NCI-H82 treated with DMSO at 0.1 percent for 48 hours (cell line): ENCODE results near the gene LDHD.

ENCODE experiments used
- DNase-seq: peaks from one replicate; lab custom pipeline; 2025; ENCODE audit not compliant: unreplicated experiment; lab: John Stamatoyannopoulos, UW

LDHD gene

GRCh38 chr16:75114946-75115825, 1.4 kb downstream of the LDHD start:
- DNase-seq, result no peak

DNA sequence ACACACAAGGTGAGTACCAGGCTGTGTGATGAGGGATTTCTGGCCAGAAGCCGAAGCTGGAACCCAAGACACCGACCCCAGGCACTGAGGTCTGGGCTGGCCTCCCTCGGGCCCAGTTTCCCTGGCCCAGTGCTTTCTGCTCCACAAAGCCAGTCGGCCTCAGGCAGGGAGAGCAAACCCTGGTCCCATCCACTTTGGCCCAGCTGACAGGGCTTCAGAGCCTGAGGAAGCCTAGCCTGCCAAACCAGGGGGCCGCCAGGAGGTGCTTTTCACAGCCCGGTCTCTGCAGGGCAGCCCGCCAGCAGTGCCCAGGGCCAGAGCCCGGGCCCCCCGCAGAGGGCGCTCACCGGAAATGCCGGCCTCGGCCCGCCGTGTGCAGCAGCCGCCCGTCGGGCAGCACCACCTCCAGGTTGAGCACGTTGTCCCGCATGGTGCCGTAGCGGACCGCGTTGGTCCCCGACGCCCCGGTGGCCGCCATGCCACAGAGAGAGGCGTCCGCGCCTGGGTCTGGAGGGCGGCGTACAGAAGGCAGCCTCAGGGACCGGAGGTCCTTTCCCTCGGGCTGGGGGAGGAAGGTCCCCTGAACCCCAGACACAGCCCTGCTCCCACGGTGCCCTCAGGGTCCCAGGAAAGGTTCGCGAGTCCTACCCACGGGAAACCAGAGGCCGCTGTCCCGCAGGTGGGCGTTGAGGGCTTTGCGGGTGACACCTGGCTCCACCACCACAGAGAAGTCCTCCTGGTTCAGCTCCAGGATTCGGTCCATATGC, 2.2 kb downstream of the LDHD start:
- DNase-seq, result no peak

DNA sequence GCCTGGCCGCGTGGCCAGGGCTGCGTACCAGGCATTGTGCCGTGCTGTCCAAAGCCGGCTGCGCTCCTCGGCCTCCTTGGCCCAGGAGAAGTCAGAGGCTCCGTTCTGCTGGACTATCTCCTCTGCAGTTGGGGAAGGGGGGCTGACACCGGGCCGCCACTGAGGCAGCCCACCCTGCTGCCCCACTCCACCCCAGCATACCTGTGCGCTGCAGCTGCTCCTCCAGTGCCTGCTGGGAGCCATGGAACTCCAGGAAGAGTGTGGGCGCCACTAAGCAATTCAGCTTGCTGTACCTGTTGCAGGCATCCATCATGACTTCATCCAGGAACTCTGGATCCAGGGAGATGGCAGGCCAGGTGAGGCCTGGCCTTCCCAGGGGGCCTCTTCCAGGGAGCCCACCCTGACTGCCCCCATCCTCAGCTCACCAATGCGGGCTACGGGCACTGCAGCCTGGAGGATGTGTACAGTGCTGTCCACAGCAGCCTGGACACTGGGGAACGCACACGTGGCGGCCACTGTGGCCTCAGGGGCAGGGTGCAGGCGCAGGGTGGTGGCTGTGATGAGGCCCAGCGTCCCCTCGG, 2.9 kb downstream of the LDHD start:
- no peak for DNase-seq

GRCh38 chr16:75112734-75113491, 3.7 kb downstream of the LDHD start:
- DNase-seq, result peak; percentile 22

GRCh38 chr16:75111961-75112733, 4.4 kb downstream of the LDHD start:
- no peak for DNase-seq

DNA sequence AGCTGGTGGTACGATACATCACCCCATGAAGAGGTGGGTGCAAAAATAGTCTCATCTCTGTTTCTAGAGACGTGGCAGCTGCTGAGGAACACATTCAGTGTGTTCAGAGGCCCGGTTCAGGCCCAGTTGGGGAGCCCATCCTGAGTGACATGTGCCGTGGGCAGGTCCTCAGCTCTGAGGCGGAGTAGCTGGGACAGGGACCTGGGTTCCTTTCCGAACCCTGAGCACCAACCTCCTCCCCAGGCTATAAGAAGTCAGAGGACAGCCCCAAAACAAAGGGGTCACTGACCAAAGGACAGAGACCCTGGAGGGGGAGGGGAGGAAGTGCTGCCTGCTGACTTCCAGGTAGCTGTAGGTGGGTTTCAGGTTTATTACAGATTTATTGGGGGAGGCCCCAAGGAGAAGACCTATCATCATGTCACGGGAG, 5.1 kb downstream of the LDHD start:
- DNase-seq, result no peak

DNA sequence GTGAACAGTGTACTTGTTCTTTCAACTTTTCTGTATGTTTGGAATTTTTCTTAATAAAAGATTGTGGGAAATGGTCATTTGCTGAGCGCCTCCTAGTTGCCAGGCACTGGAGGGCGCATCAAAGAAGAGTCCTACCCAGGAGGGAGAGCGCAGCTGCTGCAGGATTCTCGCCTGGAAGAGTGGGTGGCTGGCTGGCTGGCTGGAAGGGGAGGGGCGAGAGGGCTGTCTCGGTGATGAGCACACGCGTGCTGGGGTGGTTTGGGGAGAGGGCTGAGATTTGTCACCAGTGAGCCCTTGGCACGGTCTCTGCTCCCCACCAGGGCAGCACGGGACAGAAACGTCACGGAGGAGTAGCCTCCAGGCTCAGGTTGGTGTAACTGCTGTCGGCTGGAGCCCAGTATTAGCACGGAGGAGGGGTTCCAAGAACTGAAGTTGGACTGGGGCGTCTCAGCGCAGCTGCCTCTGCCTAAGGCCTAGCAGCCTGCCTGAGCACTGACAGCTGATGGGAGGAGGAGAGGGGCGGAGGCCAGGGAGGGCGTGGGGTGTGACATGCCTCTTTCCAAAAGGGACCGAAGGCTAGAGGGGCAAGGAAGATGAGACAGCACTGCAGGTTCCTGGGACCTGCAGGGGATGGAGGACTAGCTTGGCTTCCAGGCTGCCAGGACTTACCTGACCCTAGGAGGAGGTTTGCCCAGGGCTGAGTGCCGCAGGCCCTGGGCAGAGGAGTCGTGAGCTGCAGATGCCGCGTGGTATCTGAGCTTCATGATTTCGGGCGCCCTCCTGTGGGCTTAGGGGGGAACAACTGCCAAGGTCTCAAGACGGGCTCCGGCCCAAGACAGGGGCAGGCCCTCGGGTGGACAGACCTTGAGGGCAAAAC, 5.7 kb downstream of the LDHD start:
- DNase-seq, result peak; percentile 56

DNA sequence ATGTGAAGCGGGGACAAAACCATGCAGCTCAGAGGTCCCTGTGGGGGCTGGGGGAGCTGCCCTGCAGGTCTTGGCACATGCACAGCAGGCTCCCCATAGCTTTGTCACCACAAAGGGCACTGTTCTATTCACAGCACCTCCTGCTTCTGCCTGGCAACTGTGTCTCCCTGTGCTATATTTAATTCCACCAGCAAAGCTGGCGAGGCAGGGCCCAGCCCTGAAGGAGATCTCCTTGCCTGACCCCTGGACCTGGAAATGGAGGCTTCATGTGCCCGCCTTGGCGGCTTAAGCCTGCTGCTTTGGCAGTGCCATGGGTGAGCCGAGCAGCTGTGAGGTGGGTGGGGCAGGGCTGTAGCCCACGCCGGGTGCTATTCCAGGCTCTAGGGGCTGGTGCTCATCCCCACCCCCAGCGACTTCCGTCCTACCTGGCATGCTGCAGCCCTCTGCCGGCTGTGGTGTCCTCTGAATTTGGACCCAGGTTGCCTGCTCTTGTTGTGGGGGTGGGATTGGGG, 6.8 kb downstream of the LDHD start:
- DNase-seq, result no peak

GRCh38 chr16:75108792-75109731, 7.5 kb downstream of the LDHD start:
- no peak for DNase-seq

DNA sequence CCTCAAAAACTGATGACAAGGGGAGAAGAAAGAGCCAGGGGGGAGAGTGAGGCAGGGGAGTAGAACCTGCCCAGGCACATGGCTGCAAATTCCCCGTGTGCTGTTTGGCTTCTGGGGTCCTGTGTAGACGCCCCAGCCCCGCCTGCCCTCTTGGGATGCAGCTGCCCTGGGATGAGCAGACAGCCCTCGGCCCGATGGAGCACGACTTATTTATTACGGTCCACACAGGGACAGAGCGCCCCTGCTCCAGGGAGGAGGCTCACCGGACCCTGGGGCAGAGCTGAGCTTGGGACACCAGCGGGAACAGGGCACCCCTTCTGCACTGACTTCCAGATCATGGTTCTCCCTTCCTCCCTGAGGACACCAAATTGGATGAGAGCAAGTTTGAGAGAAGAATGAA, 9.1 kb downstream of the LDHD start:
- no peak for DNase-seq

- no peak for DNase-seq
Measured at GRCh38 chr16:75106351-75107274, 10.0 kb downstream of the LDHD start.

GRCh38 chr16:75105306-75106061, 11.1 kb downstream of the LDHD start:
- no peak for DNase-seq

- no peak for DNase-seq
Measured at GRCh38 chr16:75104836-75105235, 11.7 kb downstream of the LDHD start.

- DNase-seq, result no peak
Measured at GRCh38 chr16:75103994-75104393, 12.6 kb downstream of the LDHD start.

- no peak for DNase-seq
Measured at GRCh38 chr16:75102595-75102994, 14.0 kb downstream of the LDHD start.

DNA sequence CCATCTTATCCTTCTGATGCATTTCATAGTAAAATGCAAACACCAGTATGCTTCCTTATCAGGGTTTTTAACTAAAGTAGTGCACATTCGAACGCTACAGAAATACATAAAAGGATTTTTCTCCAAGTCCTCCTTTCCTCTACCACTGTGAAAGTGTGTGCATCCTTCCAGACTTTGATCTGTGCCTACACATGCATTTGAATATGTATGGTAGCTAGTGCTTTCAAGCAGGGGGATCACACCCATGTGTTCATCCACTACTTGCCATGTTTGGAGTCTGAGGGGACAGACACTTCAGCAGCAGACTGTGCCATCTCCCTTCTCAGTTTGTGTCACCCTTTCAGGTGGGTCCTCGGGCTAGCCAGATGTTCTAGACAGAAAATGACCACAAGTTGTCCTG, 14.9 kb downstream of the LDHD start:
- no peak for DNase-seq
